ENCODE data around the gene INHBC.

Gene INHBC

DNA sequence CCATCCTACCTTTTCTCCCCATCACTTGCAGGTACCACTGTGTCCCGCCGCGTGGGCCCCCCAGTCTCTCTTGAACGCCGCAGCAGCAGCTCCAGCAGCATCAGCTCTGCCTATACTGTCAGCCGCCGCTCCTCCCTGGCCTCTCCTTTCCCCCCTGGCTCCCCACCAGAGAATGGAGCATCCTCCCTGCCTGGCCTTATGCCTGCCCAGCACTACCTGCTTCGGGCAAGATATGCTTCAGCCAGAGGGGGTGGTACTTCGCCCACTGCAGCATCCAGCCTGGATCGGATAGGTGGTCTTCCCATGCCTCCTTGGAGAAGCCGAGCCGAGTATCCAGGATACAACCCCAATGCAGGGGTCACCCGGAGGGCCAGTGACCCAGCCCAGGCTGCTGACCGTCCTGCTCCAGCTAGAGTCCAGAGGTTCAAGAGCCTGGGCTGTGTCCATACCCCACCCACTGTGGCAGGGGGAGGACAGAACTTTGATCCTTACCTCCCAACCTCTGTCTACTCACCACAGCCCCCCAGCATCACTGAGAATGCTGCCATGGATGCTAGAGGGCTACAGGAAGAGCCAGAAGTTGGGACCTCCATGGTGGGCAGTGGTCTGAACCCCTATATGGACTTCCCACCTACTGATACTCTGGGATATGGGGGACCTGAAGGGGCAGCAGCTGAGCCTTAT lies 35.8 kb downstream of the INHBC start:
- DNase-seq, result no peak

DNA sequence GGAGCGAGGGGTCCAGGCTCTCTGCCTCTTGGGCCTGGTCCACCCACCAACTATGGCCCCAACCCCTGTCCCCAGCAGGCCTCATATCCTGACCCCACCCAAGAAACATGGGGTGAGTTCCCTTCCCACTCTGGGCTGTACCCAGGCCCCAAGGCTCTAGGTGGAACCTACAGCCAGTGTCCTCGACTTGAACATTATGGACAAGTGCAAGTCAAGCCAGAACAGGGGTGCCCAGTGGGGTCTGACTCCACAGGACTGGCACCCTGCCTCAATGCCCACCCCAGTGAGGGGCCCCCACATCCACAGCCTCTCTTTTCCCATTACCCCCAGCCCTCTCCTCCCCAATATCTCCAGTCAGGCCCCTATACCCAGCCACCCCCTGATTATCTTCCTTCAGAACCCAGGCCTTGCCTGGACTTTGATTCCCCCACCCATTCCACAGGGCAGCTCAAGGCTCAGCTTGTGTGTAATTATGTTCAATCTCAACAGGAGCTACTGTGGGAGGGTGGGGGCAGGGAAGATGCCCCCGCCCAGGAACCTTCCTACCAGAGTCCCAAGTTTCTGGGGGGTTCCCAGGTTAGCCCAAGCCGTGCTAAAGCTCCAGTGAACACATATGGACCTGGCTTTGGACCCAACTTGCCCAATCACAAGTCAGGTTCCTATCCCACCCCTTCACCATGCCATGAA lies 36.5 kb downstream of the INHBC start:
- DNase-seq, result no peak

DNA sequence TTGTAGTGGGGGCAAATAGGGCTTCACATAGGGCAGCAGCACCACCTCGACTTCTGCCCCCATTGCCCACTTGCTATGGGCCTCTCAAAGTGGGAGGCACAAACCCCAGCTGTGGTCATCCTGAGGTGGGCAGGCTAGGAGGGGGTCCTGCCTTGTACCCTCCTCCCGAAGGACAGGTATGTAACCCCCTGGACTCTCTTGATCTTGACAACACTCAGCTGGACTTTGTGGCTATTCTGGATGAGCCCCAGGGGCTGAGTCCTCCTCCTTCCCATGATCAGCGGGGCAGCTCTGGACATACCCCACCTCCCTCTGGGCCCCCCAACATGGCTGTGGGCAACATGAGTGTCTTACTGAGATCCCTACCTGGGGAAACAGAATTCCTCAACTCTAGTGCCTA lies 37.1 kb downstream of the INHBC start:
- DNase-seq, result no peak

DNA sequence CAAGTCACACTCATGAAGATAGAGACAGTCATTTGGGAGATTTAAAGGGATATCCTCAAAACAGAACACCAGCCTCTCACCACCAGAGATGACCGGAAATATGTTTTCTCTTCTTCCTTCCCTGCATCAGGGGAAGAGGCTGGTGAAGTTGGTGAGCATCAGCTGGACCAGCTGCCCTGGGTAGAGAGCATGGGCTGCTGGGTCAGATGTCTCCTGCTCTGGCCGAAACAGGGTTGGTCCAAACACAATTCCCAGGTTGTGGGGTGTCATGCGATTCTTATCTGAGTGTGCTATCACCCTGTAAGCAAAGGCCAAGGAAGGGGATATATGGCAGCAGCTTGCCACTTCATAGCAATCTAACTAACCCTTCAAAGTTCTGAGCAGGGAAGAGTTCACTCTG lies 37.8 kb downstream of the INHBC start:
- no peak for DNase-seq

DNA sequence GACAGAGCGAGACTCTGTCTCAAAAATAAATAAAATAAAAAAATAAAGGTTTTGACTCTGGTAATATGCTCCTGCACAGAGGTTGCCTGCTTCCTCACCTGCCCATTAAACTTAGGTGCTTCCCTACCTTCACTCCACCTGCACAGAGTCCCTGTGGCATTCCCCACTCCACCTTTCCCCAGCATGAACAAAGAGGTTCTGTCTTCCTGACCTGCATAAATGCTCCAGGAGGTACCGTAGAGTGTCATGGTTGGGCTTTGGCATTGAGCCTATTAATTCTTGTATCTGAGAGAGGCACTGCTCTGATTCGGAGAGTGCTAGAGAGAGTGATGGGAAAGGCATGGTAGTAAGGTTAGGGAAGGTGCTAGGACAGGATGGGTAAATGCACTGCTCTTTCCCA lies 38.8 kb downstream of the INHBC start:
- no peak for DNase-seq

DNA sequence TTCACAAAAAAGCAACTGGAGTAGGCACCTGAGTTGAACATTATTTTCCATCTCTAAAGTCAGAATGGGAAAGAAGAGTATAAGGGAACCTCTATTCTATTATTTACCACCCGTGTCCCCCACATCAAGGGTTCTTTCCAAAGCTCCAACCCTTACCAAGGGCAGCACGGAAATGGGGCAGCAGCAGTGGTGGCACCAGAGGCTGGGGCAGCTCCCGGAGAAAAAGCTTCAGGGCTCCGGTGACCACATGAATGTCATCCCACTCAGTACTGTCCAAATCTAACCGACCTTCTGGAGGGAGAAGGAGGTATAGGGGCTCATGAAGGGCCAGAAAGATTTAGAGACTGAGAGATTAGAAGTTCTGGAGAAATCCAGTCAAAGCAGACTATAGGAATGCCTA lies 39.3 kb downstream of the INHBC start:
- no peak for DNase-seq

DNA sequence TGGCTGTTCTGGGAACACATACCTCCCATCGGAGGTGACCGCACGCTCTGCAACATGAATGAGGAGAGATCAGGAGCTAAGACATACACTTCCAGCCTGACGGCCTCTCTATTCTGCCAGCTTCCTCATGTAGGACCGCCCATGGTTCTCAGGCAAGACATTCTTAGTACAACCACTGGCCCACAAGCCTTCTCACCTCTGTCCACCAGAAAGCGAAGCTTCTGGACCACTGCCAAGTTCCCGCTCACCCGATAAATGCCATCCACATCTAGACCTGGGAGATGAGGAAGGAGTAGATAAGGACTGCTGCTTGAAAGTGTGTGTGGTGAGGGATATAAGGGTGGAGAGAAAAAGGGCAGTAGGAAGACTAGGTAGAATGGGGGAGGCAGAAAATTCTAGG lies 39.8 kb downstream of the INHBC start:
- no peak for DNase-seq

DNA sequence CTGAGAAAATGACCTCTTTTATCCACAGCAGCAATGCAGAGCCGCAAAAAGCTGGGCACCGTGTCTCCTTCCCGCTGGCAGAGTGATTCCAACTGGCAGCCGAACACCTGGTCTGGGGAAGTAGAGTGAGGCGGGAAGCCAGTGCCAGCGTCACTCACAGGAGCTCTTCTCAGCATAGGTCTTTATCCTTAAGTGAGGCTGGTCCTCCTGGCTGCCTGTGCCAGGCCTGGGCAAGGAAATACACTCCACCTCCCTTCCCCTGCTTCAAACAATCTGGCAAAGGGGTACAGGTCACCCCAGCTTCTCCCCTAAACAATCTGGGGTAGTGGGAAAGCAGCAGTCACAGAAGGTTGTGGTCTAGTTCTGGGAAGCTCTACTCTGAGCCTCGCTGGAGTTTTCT lies 40.3 kb downstream of the INHBC start:
- no peak for DNase-seq

DNA sequence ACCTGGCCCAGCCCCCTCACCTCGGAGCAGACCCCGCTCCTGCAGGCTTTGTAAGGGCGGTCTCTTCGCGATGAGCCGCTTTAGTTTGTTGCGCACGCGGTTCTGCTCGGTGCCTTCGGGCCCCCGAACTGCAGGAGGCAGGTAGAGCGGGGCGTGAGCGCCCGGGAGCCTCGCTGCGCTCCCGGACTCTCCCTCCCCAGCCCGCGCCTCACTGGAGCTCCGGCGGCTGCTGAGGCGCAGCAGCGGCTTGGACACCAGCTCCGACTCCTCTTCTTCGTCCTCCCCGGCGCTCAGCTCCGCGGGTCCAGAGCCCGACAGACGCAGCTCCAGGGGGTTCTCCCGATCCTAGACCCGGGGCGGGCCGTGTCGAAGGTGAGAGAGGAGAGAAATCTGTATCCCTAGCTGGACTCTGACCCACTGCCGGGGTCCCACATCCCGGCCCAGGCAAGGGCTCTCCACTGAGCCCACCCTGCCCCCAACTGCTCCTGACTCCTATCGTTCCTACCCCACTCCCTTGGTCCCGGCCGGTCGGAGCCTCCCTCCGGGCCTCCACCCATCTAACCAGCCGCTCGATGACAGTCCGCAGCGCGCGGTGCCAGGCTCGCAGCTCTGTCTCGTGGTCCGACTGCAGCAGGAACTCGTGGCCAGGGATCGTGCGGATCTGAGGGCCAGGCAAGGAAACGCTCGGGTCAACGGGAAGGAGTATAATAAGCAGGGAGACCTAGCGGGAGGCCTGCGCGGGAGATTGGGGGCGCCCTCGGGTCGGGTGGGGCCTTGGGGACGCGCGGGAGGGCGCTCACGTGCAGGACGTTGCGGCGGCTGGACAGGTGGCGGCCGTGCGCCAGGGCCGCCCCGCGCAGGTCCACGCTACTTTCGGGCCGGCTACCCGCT lies 40.9 kb downstream of the INHBC start:
- no peak for DNase-seq

DNA sequence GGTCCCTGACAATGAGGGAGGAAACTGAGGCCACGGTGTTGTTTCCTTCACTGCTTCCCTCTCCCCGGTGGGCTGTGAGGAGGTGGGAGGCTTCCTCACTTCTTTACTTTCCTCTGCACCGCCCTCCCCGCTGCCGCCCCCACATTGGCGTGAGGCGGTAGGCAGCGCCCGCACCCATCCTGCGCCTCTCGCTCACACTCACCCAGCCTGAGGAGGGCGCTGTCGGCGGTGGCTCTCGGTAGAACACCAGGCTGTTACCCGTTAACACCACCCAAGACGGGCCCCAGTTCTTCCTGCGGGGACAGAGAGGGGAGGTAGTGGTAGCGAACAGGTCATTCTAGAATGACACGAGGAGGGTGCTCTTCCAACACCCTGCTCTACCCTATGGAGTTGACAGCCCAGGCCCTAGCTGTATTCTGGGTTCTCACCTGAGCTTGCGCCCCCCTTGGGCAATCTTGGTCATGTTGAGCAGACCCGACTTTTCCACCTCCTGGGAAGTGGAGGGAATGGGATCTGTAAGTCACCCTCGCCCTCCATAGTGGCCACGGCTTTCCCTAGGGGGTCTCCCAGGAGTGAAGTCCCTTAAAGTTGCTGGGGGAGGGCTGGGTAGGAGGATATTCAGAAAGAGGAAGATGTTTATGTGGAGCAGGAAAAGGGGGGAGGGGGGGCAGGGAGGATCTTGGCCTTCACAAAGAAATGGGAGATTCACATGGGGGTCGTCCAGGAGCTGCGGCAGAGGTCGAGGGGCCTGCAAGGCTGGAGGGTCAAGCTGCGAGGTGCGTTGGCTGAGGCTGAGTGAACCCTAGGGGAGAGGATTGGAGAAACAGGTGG lies 41.8 kb downstream of the INHBC start:
- peak in 4 of 5 experiments; percentile 54 to 89 (median 66) for DNase-seq

DNA sequence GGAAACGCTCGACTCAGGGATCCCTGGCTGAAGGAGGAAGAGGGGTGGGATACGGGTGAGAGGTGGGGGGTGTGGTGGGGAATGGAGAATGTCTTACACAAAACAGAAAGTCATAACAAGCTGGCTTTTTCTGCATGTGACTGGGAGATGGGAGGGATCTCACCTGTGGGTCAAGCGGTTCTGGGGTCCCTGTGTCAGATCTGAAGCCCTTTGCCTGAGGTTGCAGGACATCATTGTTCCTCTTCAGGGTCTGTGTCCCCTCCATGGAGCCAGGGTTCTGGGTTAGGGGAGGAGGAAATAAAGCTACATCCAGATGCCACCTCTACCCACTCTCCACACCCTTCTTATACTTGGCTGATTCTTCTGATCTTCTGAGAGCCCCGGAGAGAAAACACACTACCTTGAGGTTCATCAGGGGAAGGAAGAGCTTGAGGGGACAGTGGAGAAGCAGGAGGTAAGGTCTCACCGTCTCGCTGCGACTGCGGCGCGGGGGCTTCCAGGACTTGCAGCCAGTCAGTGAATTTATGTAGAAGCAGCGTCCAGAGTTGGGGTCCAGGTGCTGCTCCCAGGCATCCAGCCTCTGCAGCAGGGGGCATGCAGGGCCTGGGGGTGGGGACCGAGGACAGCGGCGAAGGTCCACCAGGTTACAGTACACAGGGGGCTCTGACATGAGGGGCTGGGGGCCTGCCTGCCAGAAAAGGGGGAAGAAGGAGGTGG lies 42.6 kb downstream of the INHBC start:
- DNase-seq, result peak in 1 of 5 experiments; percentile 54

DNA sequence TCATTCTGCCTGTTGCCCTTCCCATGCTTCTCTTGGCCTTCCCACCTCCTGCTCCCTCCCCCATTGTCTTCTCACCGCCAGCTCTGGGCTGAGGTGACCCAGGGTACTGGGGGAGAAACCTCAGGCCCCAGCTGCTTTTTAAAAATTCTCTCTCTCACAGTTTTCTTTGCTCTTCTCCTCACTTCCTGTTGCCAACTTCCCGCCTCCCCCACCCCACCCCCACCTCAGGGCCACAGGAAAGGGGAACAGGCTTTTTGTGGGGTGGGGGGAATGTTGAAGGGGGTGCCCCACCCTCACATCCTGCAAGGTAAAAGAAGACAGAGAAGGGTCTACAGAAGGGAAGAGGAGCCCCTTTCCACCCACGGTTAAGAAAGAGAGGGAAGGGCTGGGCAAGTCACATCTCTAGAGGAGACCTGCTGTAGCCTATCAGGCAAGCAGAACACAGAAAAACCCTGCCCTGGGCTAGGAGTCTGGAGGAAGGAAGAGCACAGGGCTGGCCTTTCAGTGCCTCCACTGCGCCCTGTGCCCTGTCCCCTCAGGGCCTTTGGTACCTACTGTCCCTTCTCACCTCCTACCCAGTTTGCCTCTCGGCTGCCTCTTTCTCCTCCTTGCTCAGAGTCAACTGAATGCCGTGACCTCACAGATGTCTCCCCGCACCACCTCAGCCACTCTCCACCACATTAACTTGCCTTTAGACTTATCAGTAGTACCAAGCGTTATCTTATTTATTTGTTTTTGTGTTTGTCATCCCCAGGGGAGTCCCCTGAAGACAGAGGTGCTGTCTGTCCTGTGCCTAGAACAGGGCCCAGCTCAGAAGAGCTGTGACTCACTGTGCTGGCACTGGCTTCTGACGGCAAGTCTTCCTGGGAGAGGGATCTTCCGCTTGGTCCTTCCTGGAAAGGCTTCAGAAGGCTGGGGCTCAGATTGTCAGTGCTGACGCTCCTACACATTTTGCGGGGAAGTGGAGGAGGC lies 43.4 kb downstream of the INHBC start:
- peak in 3 of 5 experiments; percentile 42 to 80 (median 64) for DNase-seq

DNA sequence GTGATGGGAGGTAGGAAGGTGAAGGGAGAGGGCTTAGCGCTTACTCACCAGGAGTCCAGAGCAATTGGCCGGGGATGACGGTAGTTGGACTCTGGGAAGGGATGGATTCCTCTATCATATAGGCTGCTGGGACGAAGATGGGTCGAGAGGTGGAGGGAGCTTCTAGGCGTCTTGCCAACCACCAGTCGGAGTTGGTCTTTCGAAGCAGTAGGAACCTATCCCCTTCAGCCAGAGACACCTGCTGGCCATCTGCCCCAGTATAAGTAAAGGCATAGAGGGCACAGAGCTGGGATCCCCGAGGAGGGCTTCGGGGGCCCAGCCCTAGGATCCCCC lies 44.4 kb downstream of the INHBC start:
- no peak for DNase-seq

DNA sequence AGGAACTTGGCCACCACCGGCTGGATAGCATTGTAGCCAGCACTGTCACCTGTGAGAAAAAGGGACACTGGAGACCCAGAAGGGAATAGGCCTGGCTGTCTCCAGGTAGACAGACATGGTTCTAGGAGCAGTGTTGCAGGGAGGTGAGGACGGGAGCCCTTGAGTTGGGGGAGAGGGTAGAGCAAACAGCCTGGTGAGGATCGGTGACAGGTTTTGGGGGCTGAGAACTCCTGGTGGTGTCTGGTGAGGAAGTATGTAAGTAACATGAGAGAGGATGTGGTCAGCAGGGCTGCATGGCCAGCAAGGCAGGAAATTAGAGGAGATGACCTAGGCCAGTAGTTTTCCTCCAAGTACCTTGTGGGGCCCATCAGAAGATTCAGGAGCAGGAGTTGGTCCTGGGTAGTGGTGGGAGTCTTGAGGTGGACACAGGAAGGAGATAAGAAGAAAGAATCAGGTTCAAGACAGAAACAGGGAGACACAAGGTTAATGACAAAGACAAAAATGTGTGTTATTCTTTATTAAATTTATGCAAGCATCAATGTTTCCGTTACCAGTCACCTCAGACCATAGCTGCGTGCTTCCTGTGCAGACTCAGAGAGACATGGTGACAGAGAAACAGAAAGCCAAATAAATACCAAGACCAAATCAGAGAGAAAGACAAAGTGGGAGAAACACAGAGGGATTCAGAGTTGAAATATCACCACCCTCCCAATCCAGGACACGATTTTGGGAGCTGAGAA lies 45.0 kb downstream of the INHBC start, which contains the start of gene ARHGAP9:
Gene ARHGAP9, minus strand, starts transcription at position 491 of the 740 bp plus-strand sequence. Its CDS starts 460 bp downstream, at position 31.
- DNase-seq, result peak in 3 of 5 experiments; percentile 46 to 90 (median 81)

DNA sequence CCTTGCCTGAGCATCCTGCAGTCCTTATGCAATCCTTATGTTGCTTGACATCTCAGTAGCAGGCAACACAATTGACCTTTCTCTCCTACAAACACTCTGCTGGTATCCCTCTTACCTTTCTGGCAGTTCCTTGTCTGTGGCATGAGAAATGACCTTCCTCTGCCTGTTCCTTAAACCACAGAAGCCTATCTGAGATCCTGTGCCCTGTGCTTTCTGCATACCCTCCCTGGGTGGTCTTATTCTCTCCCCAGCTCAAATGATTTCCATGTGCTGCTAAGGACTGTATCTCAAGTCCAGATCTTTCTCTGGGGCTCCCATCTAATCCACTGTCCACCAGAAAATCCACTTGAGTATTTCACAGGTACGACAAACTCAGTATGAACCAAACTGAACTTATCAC lies 47.1 kb downstream of the INHBC start:
- DNase-seq, result no peak

DNA sequence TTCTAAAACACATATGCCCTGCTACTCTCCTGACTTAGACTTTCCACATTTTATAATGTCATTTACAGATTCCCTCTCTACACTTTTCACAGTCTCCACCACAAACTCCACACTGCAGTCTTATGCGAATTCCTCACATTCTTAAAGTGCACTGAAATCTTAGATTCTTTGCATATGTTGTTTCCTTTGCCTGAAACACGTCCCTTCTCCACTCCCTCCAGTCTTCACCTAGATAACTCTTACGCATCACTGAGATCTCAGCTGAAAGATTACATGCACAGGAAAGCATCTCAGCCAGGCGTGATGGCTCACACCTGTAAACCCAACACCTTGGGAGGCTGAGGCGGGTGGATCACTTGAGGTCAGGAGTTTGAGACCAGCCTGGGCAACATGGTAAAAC lies 48.9 kb downstream of the INHBC start:
- no peak for DNase-seq

DNA sequence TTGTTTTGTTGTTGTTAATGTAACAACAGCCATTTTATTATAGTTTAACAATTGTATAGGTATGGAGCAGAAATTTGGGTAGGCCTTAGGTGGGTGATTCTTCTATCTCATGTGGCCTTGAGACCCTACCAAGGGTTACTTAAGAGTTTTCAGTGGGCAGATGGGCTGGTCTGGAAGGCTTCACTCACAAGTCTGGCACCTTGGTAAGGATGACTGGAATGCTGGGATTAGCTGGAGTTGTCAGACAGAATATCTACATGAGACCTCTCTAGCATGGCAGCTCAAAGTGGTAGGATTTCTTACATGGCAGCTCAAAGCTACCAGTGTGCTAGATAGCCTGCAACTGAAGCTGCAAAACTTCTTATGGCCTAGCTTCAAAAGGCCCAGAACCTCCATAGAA lies 51.1 kb downstream of the INHBC start:
- DNase-seq, result no peak

DNA sequence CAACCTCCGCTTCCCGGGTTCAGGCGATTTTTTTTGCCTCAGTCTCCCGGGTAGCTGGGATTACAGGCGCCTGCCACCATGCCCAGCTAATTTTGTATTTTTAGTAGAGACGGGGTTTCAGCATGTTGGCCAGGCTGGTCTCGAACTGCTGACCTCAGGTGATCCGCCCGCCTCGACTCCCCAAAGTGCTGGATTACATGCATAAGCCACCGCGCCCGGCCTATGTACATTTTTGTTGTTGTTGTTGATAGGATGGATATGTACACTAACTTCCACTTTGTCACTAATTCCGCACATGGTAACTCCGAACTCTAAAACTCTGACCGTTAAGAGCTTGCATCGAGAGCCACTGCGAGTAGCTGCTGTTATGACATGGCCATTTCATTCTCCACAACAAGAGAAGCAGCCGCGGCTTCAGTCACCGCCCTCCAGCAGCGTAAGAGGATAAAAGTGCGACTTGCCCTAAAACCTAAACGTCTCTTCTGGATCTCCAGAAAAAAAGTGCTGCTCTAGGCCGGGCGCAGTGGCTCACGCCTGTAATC lies 52.5 kb downstream of the INHBC start:
- DNase-seq, result no peak

DNA sequence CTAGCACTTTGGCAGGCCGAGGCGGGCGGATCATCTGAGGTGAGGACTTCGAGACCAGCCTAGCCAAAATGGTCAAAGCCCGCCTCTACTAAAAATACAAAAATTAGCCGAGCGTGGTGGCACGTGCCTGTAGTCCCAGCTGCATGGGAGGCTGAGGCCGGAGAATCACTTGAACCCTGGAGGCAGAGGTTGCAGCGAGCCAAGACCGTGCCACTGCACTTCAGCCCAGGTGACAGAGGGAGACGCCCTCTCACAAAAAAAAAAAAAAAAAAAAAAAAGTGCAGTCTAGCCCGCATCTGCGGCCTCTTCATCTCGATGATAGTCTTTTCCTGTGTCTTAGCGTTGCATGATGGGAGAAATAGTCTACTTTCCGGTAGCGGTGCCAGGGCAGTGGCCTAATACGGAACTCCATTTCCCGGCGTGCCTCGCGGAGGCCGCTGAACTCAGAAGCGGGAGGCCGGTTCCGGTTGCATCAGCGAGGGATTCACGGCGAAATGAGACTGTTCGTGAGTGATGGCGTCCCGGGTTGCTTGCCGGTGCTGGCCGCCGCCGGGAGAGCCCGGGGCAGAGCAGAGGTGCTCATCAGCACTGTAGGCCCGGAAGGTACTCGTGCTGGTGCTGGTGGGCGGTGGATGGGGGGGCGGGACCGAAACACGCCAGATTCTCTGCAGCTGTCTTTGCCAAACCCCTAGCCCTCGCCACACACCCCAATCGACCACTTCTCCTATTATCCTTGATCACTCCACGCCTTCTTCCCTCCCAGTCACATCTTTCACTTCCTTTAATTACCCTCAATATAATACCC lies 53.2 kb downstream of the INHBC start, which contains the start of gene MARS1:
Gene MARS1, plus strand, starts transcription at position 472 of the 805 bp plus-strand sequence. Its CDS starts 23 bp downstream, at position 495.
- peak; percentile 78 to 99 (median 90) for DNase-seq

Data from T-helper 2 cell (primary cell).